Keratinocyte (primary cell): ENCODE data around the gene TMEM52. TPM values are rescaled to one million over a fixed set of nuclear protein-coding genes. Genes with fewer than 3 reads are reported as not detected.

ENCODE experiments used
- DNase-seq: peaks from one replicate; pipeline ENCODE4 v3.0.0-alpha.2; 2011; ENCODE audit warnings: low read depth, missing footprints, low spot score
- FAIRE-seq: peaks from 2 replicates; lab custom pipeline; 2011; peaks lifted over from hg19 to GRCh38; lab: Jason Lieb, UNC
- H2AFZ ChIP-seq: 2 replicates; pipeline ENCODE4 v1.6.0; 2012; ENCODE audit warnings: low read length, control low read depth, inconsistent platforms; ENCODE audit not compliant: control insufficient read depth
- H3K27ac ChIP-seq: 2 replicates; pipeline ENCODE4 v1.5.1; 2011; ENCODE audit warnings: low read length; ENCODE audit not compliant: control insufficient read depth, insufficient read depth
- H3K27me3 ChIP-seq: 3 replicates; pipeline ENCODE4 v1.6.0; 2011; ENCODE audit warnings: low read length; ENCODE audit not compliant: control insufficient read depth, insufficient read depth; ENCODE audit errors: extremely low read depth
- H3K36me3 ChIP-seq, 2 experiments: 2 replicates in 1 of 2; 3 replicates in 1 of 2; pipeline ENCODE4 v1.5.1; 2011; ENCODE audit warnings: low read length in 2 of 2, mild to moderate bottlenecking in 1 of 2; ENCODE audit not compliant: control insufficient read depth in 2 of 2, insufficient read depth in 2 of 2; ENCODE audit errors: extremely low read depth in 1 of 2
- H3K4me1 ChIP-seq: 3 replicates; pipeline ENCODE4 v1.5.1; 2011; ENCODE audit warnings: low read length; ENCODE audit not compliant: control insufficient read depth, insufficient read depth; ENCODE audit errors: extremely low read depth
- H3K4me2 ChIP-seq: 3 replicates; pipeline ENCODE4 v1.6.0; 2011; ENCODE audit warnings: low read depth, low read length; ENCODE audit not compliant: control insufficient read depth, insufficient read depth; ENCODE audit errors: extremely low read depth
- H3K4me3 ChIP-seq, 3 experiments: fragments of 200-600 bp in 1 of 3; sonication (generic) in 1 of 3; 2 replicates in 2 of 3; 3 replicates in 1 of 3; pipeline ENCODE4 v1.5.1; 2011 to 2016; ENCODE audit warnings: low read length in 3 of 3, mild to moderate bottlenecking in 3 of 3, control low read depth in 2 of 3, inconsistent platforms in 1 of 3, low read depth in 1 of 3, mixed read lengths in 1 of 3, mixed run types in 1 of 3, moderate library complexity in 1 of 3; ENCODE audit not compliant: control insufficient read depth in 2 of 3, insufficient read depth in 2 of 3; ENCODE audit errors: extremely low read depth in 1 of 3
- H3K79me2 ChIP-seq: 2 replicates; pipeline ENCODE4 v1.6.0; 2012; ENCODE audit warnings: low read length; ENCODE audit not compliant: control insufficient read depth, insufficient read depth
- H3K9ac ChIP-seq: 3 replicates; pipeline ENCODE4 v1.6.0; 2011; ENCODE audit warnings: low read length; ENCODE audit not compliant: control insufficient read depth, insufficient read depth; ENCODE audit errors: extremely low read depth
- H3K9me1 ChIP-seq: 3 replicates; pipeline ENCODE4 v1.6.0; 2011; ENCODE audit warnings: low read length; ENCODE audit not compliant: control insufficient read depth, insufficient read depth; ENCODE audit errors: extremely low read depth
- H3K9me3 ChIP-seq: 2 replicates; pipeline ENCODE4 v1.5.1; 2012; ENCODE audit warnings: low read depth, low read length; ENCODE audit not compliant: control insufficient read depth
- H4K20me1 ChIP-seq: 3 replicates; pipeline ENCODE4 v1.6.0; 2011; ENCODE audit warnings: low read length; ENCODE audit not compliant: control insufficient read depth, insufficient read depth; ENCODE audit errors: extremely low read depth
- CTCF ChIP-seq, 3 experiments: IDR thresholded peaks in 1 of 3; conservative IDR thresholded peaks in 1 of 3; optimal IDR thresholded peaks in 1 of 3; 2 replicates in 2 of 3; 3 replicates in 1 of 3; pipeline versions ENCODE3 to v1.5.1; 2011; ENCODE audit warnings: low read length in 3 of 3, mild to moderate bottlenecking in 3 of 3, moderate library complexity in 2 of 3, control low read depth in 1 of 3, inconsistent platforms in 1 of 3; ENCODE audit not compliant: insufficient read depth in 2 of 3; ENCODE audit errors: extremely low read depth in 1 of 3
- EZH2 ChIP-seq: IDR thresholded peaks from one replicate; pipeline ENCODE4 v1.6.1; 2012; ENCODE audit warnings: inconsistent platforms, mild to moderate bottlenecking, low read length, moderate library complexity
- dilution Hi-C: fragments of 300-500 bp; cut with MboI; formaldehyde crosslinking; loops from one replicate; pipeline ENCODE4 v1.7.0; 2020; ENCODE audit warnings: low sequenced_read_pairs; ENCODE audit not compliant: extremely low pct_ligation_motif_present
- polyA plus RNA-seq, 5 experiments: library from polyadenylated mRNA; depleted of rRNA in 3 of 5; stranded (reverse) in 3 of 5; stranded (forward) in 1 of 5; unstranded in 1 of 5; fragments of >200 nt; gene quantifications; 1 replicate in 1 of 5; 2 replicates in 3 of 5; 3 replicates in 1 of 5; pipeline versions ENCODE4 v1.2.1 to v1.2.3, GENCODE V29; 2011 to 2012; ENCODE audit warnings: missing spikeins in 2 of 5, low read depth in 1 of 5, low replicate concordance in 1 of 5

TMEM52 gene
- polyA plus RNA-seq, 1 donor (not counting 4 experiments of a cell fraction or from before 2014, with no cell fraction given) = 0.10 TPM

- FAIRE-seq (no peak), DNase-seq (no peak)
- Histone ChIP-seq H3K79me2 (peaks cover 96% of the 10 kb centered on the region), H3K9me1 (peaks cover 7% of the 10 kb centered on the region), H3K4me3 (no peak overlapping the region), H3K9ac (no peak overlapping the region), H3K4me1 (peaks cover 12% of the 10 kb centered on the region), H3K9me3 (no peaks in the 10 kb centered on the region), H3K27ac (no peak overlapping the region), H3K4me2 (no peak overlapping the region), H4K20me1 (peaks cover 73% of the 10 kb centered on the region), H3K27me3 (no peaks in the 10 kb centered on the region), H3K36me3 (peaks cover 2 to 7% of the 10 kb centered on the region in 2 experiments), H2AFZ (no peak overlapping the region)
- TF ChIP-seq CTCF (optimal IDR thresholded peaks at IDR 0.05 in 1 of 3, IDR thresholded peaks at IDR 0.05 in 1 of 3, conservative IDR thresholded peaks at IDR 0.05 in 1 of 3; ENCODE audit: extremely low read depth in 1 of 3, insufficient read depth in 2 of 3, low read length in 3 of 3) (no peak), EZH2 (no peak)
- dilution Hi-C loops = no loop called here
These were observed 35.8 kb downstream of the TMEM52 start for GRCh38 chr1:1883092-1883873.

- H3K36me3 ChIP-seq = peaks cover 2 to 7% of the 10 kb centered on the region in 2 experiments
- H2AFZ ChIP-seq = no peak overlapping the region
- no peaks in the 10 kb centered on the region for H3K9me1 ChIP-seq
- H3K27ac ChIP-seq = no peak overlapping the region
- no peak overlapping the region for H3K4me2 ChIP-seq
- H3K4me1 ChIP-seq = no peaks in the 10 kb centered on the region
- dilution Hi-C loops = no loop called here
- H3K27me3 ChIP-seq = no peaks in the 10 kb centered on the region
- peaks cover 96% of the 10 kb centered on the region for H3K79me2 ChIP-seq
- TF ChIP-seq CTCF (optimal IDR thresholded peaks at IDR 0.05 in 1 of 3, IDR thresholded peaks at IDR 0.05 in 1 of 3, conservative IDR thresholded peaks at IDR 0.05 in 1 of 3; ENCODE audit: extremely low read depth in 1 of 3, insufficient read depth in 2 of 3, low read length in 3 of 3) (no peak), EZH2 (no peak)
- H3K4me3 ChIP-seq = no peak overlapping the region
- FAIRE-seq (no peak), DNase-seq (no peak)
- H3K9me3 ChIP-seq = no peaks in the 10 kb centered on the region
- H4K20me1 ChIP-seq = peaks cover 72% of the 10 kb centered on the region
- H3K9ac ChIP-seq = no peak overlapping the region
These were observed 37.4 kb downstream of the TMEM52 start for GRCh38 chr1:1881727-1882126.
